Central memory CD8-positive, alpha-beta T cell (primary cell): ENCODE results near the gene LY6G6D.

Experiments used
- ATAC-seq: fragments of 150-1000 bp; cut with Tn5 transposase; replicated peaks from 2 replicates; pipeline ENCODE4 v1.10.0; 2022; ENCODE audit warnings: mild to moderate bottlenecking, moderate FRiP score, moderate number of reproducible peaks; ENCODE audit not compliant: poor library complexity, severe bottlenecking; ENCODE audit errors: extremely low read depth
- DNase-seq, 2 donors: peaks; one replicate each; pipeline ENCODE4 v3.0.0; 2021; ENCODE audit warnings: low spot score in 2 of 2
- H3K27ac Mint-ChIP-seq: one replicate; pipeline ENCODE4 v1.8.0; 2022; ENCODE audit warnings: low read depth, mild to moderate bottlenecking, moderate library complexity, mixed read lengths
- H3K27me3 Mint-ChIP-seq: one replicate; pipeline ENCODE4 v1.8.0; 2022; ENCODE audit warnings: mixed read lengths
- H3K36me3 Mint-ChIP-seq: one replicate; pipeline ENCODE4 v1.8.0; 2022; ENCODE audit warnings: mild to moderate bottlenecking, moderate library complexity, mixed read lengths; ENCODE audit not compliant: insufficient read depth
- H3K4me1 Mint-ChIP-seq: one replicate; pipeline ENCODE4 v1.8.0; 2022; ENCODE audit warnings: mixed read lengths
- H3K4me3 Mint-ChIP-seq: one replicate; pipeline ENCODE4 v1.8.0; 2022; ENCODE audit warnings: mild to moderate bottlenecking, moderate library complexity, mixed read lengths
- H3K9me3 Mint-ChIP-seq: one replicate; pipeline ENCODE4 v1.8.0; 2022; ENCODE audit warnings: mixed read lengths

LY6G6D gene

GRCh38 chr6:31713991-31714684, 1.0 kb upstream of the LY6G6D start:
- Mint-ChIP-seq H3K4me1 (peaks cover 17% of the 10 kb centered on the region), H3K4me3 (no peak overlapping the region), H3K27ac (no peak overlapping the region), H3K9me3 (no peaks in the 10 kb centered on the region), H3K36me3 (no peaks in the 10 kb centered on the region), H3K27me3 (no peaks in the 10 kb centered on the region)
- DNase-seq (no peak), ATAC-seq (no peak)

GRCh38 chr6:31717499-31718222, 2.5 kb downstream of the LY6G6D start:
- H3K4me3 Mint-ChIP-seq = no peak overlapping the region
- DNase-seq (no peak), ATAC-seq (no peak)
- no peaks in the 10 kb centered on the region for H3K36me3 Mint-ChIP-seq
- H3K9me3 Mint-ChIP-seq = no peaks in the 10 kb centered on the region
- H3K27me3 Mint-ChIP-seq = no peaks in the 10 kb centered on the region
- no peaks in the 10 kb centered on the region for H3K4me1 Mint-ChIP-seq
- no peak overlapping the region for H3K27ac Mint-ChIP-seq

GRCh38 chr6:31718265-31718664, 3.1 kb downstream of the LY6G6D start:
- Mint-ChIP-seq H3K36me3 (no peaks in the 10 kb centered on the region), H3K27me3 (no peaks in the 10 kb centered on the region), H3K4me3 (no peak overlapping the region), H3K4me1 (no peaks in the 10 kb centered on the region), H3K27ac (no peak overlapping the region), H3K9me3 (no peaks in the 10 kb centered on the region)
- no peak for DNase-seq
- ATAC-seq = no peak

- Mint-ChIP-seq H3K9me3 (no peaks in the 10 kb centered on the region), H3K4me3 (no peak overlapping the region), H3K36me3 (no peaks in the 10 kb centered on the region), H3K27me3 (no peaks in the 10 kb centered on the region), H3K27ac (no peak overlapping the region), H3K4me1 (no peaks in the 10 kb centered on the region)
- DNase-seq = no peak
- ATAC-seq = no peak
Measured at GRCh38 chr6:31719001-31719400, 3.9 kb downstream of the LY6G6D start.

GRCh38 chr6:31720196-31720770, 5.1 kb downstream of the LY6G6D start:
- Mint-ChIP-seq H3K4me1 (no peaks in the 10 kb centered on the region), H3K27me3 (no peaks in the 10 kb centered on the region), H3K9me3 (no peaks in the 10 kb centered on the region), H3K36me3 (no peaks in the 10 kb centered on the region), H3K4me3 (no peak overlapping the region), H3K27ac (no peak overlapping the region)
- DNase-seq (no peak), ATAC-seq (no peak)

GRCh38 chr6:31721351-31722020, 6.3 kb downstream of the LY6G6D start, which contains the start of gene LY6G6C:
Gene LY6G6C (minus strand): TSS chr6:31721746. CDS start chr6:31721679, 67 bp downstream.
- Mint-ChIP-seq H3K27me3 (no peaks in the 10 kb centered on the region), H3K27ac (peak within 1 kb of the TSS; percentile 63), H3K4me1 (peaks cover 6% of the 10 kb centered on the region), H3K4me3 (no peak within 1 kb of the TSS), H3K36me3 (peaks cover 3% of the 10 kb centered on the region), H3K9me3 (no peaks in the 10 kb centered on the region)
- DNase-seq (no peak), ATAC-seq (no peak)

GRCh38 chr6:31722173-31722572, 7.0 kb downstream of the LY6G6D start:
- Mint-ChIP-seq H3K36me3 (peaks cover 5% of the 10 kb centered on the region), H3K27me3 (no peaks in the 10 kb centered on the region), H3K9me3 (no peaks in the 10 kb centered on the region), H3K4me3 (no peak overlapping the region), H3K4me1 (peaks cover 6% of the 10 kb centered on the region), H3K27ac (no peak overlapping the region)
- ATAC-seq (no peak), DNase-seq (no peak)

- H3K27me3 Mint-ChIP-seq = no peaks in the 10 kb centered on the region
- DNase-seq (no peak), ATAC-seq (no peak)
- peaks cover 6% of the 10 kb centered on the region for H3K4me1 Mint-ChIP-seq
- H3K27ac Mint-ChIP-seq = no peak within 1 kb of the TSS
- H3K9me3 Mint-ChIP-seq = no peaks in the 10 kb centered on the region
- H3K4me3 Mint-ChIP-seq = no peak within 1 kb of the TSS
- peaks cover 6% of the 10 kb centered on the region for H3K36me3 Mint-ChIP-seq
Measured at GRCh38 chr6:31723245-31723979, 8.3 kb downstream of the LY6G6D start, which contains the start of gene MPIG6B. Gene MPIG6B (plus strand): TSS chr6:31723373. CDS start chr6:31723384, 11 bp downstream.

GRCh38 chr6:31723980-31724691, 9.0 kb downstream of the LY6G6D start:
- Mint-ChIP-seq H3K27me3 (no peaks in the 10 kb centered on the region), H3K27ac (no peak overlapping the region), H3K4me1 (peaks cover 14% of the 10 kb centered on the region), H3K4me3 (no peak overlapping the region), H3K9me3 (no peaks in the 10 kb centered on the region), H3K36me3 (peaks cover 6% of the 10 kb centered on the region)
- ATAC-seq (no peak), DNase-seq (no peak)

GRCh38 chr6:31725502-31726350, 10.6 kb downstream of the LY6G6D start:
- DNase-seq (no peak), ATAC-seq (no peak)
- Mint-ChIP-seq H3K9me3 (no peaks in the 10 kb centered on the region), H3K27ac (no peak overlapping the region), H3K36me3 (peaks cover 11% of the 10 kb centered on the region), H3K27me3 (no peaks in the 10 kb centered on the region), H3K4me1 (peaks cover 29% of the 10 kb centered on the region), H3K4me3 (no peak overlapping the region)
